SK-N-SH (cell line): ENCODE measurements around the gene CLIP3. TPM values are rescaled to one million over a fixed set of nuclear protein-coding genes. Genes with fewer than 3 reads are reported as not detected.

ENCODE experiments used
- CTCF ChIA-PET: fragments of 300-600, 350-600 bp; formaldehyde crosslinking; extraction: SDS; loops from one replicate; lab custom pipeline; 2021; lab: Yijun Ruan, JAX
- POLR2A ChIA-PET: fragments of 350-600 bp; sonication (Branson Sonifier 250); formaldehyde crosslinking; extraction: SDS; loops from one replicate; lab custom pipeline; 2020; ENCODE audit warnings: antibody characterized with exemption, inconsistent platforms; lab: Yijun Ruan, JAX
- DNase-seq: peaks from one replicate; pipeline ENCODE4 v3.0.0; 2012
- H2AFZ ChIP-seq: fragments of 200-600 bp; sonication (generic); 2 replicates; pipeline ENCODE4 v1.8.1; 2016; ENCODE audit warnings: antibody characterized with exemption, mild to moderate bottlenecking, low read depth
- H3F3A ChIP-seq: fragments of 200-600 bp; sonication (generic); replicated peaks from 2 replicates; pipeline ENCODE3; 2016; ENCODE audit warnings: antibody characterized with exemption, mild to moderate bottlenecking; ENCODE audit not compliant: insufficient read depth
- H3K27ac ChIP-seq, 2 experiments: fragments of 200-500 bp in 1 of 2; fragments of 200-600 bp in 1 of 2; sonication (Bioruptor generic) in 1 of 2; sonication (generic), shearing (Covaris generic) in 1 of 2; 2 replicates each; pipeline versions ENCODE4 v1.5.1 to v1.6.1; 2014 to 2016; ENCODE audit warnings: low read depth in 2 of 2, inconsistent platforms in 1 of 2, low read length in 1 of 2, mild to moderate bottlenecking in 1 of 2, mixed read lengths in 1 of 2
- H3K27me3 ChIP-seq: fragments of 200-600 bp; sonication (generic), shearing (Covaris generic); 2 replicates; pipeline ENCODE4 v1.6.1; 2016; ENCODE audit warnings: mixed run types; ENCODE audit not compliant: insufficient read depth
- H3K36me3 ChIP-seq, 2 experiments: fragments of 200-500 bp in 1 of 2; fragments of 200-600 bp in 1 of 2; sonication (Bioruptor generic) in 1 of 2; sonication (generic) in 1 of 2; replicated peaks in 1 of 2; 2 replicates each; pipeline versions ENCODE3 to v1.5.1; 2014 to 2016; ENCODE audit warnings: low read length in 1 of 2, mild to moderate bottlenecking in 1 of 2; ENCODE audit not compliant: insufficient read depth in 2 of 2, control insufficient read depth in 1 of 2
- H3K4me1 ChIP-seq, 2 experiments: fragments of 200-500 bp in 1 of 2; fragments of 200-600 bp in 1 of 2; sonication (Bioruptor generic) in 1 of 2; sonication (generic), shearing (Covaris generic) in 1 of 2; 2 replicates each; pipeline versions ENCODE4 v1.5.1 to v1.6.1; 2014 to 2016; ENCODE audit warnings: low read depth in 1 of 2, low read length in 1 of 2, mixed run types in 1 of 2; ENCODE audit not compliant: insufficient read depth in 2 of 2, control insufficient read depth in 1 of 2
- H3K4me2 ChIP-seq: fragments of 200-600 bp; sonication (generic), shearing (Covaris generic); 2 replicates; pipeline ENCODE4 v1.6.1; 2017; ENCODE audit warnings: mixed run types
- H3K4me3 ChIP-seq, 2 experiments: fragments of 200-500 bp in 1 of 2; fragments of 200-600 bp in 1 of 2; sonication (Bioruptor generic) in 1 of 2; sonication (generic), shearing (Covaris generic) in 1 of 2; 2 replicates each; pipeline versions ENCODE4 v1.5.1 to v1.8.1; 2014 to 2016; ENCODE audit warnings: low read depth in 2 of 2, inconsistent platforms in 1 of 2, low read length in 1 of 2, mild to moderate bottlenecking in 1 of 2, mixed read lengths in 1 of 2, moderate library complexity in 1 of 2
- H3K79me2 ChIP-seq: fragments of 200-600 bp; sonication (generic); 2 replicates; pipeline ENCODE4 v1.8.1; 2017; ENCODE audit warnings: mild to moderate bottlenecking; ENCODE audit not compliant: insufficient read depth
- H3K9ac ChIP-seq: fragments of 200-600 bp; sonication (generic); 2 replicates; pipeline ENCODE4 v1.6.1; 2017; ENCODE audit warnings: mixed run types
- H3K9me2 ChIP-seq: fragments of 200-600 bp; sonication (generic); 2 replicates; pipeline ENCODE4 v1.6.1; 2017; ENCODE audit warnings: mixed run types
- H3K9me3 ChIP-seq: fragments of 200-600 bp; sonication (generic); 2 replicates; pipeline ENCODE4 v1.6.1; 2017; ENCODE audit warnings: mixed run types, mild to moderate bottlenecking, moderate library complexity
- H4K20me1 ChIP-seq: fragments of 200-600 bp; sonication (generic); 2 replicates; pipeline ENCODE4 v1.6.1; 2017; ENCODE audit warnings: mild to moderate bottlenecking, mixed run types; ENCODE audit not compliant: insufficient read depth
- CTCF ChIP-seq: fragments of 200-600 bp; sonication (generic); IDR thresholded peaks from 2 replicates; pipeline ENCODE4 v1.6.1; 2017; ENCODE audit warnings: antibody characterized with exemption, mild to moderate bottlenecking, moderate library complexity
- FOXJ3 ChIP-seq: sonication (generic); formaldehyde crosslinking; IDR thresholded peaks from 2 replicates; pipeline ENCODE4 v1.5.1; 2020; ENCODE audit warnings: mild to moderate bottlenecking, missing genetic modification reagents
- FOXM1 ChIP-seq: IDR thresholded peaks from 2 replicates; pipeline ENCODE4 v1.4.0; 2012; ENCODE audit warnings: low read depth, mild to moderate bottlenecking
- GATA2 ChIP-seq: sonication (generic); formaldehyde crosslinking; IDR thresholded peaks from 2 replicates; pipeline ENCODE4 v1.5.0; 2020; ENCODE audit warnings: mild to moderate bottlenecking, missing genetic modification reagents
- MXI1 ChIP-seq: IDR thresholded peaks from 2 replicates; pipeline ENCODE4 v1.6.1; 2012; ENCODE audit warnings: mild to moderate bottlenecking, low read depth, low read length, improper control_type of control experiment
- PBX3 ChIP-seq: IDR thresholded peaks from 2 replicates; pipeline ENCODE4; 2012
- POLR2AphosphoS5 ChIP-seq: IDR thresholded peaks from 2 replicates; pipeline ENCODE4 v1.6.1; 2012; ENCODE audit warnings: low read depth, low read length
- RAD21 ChIP-seq: IDR thresholded peaks from 2 replicates; pipeline ENCODE4 v1.6.1; 2012; ENCODE audit warnings: mild to moderate bottlenecking, low read length
- RFX5 ChIP-seq: IDR thresholded peaks from 2 replicates; pipeline ENCODE4 v1.6.1; 2012; ENCODE audit warnings: mild to moderate bottlenecking, improper control_type of control experiment, low read length
- RXRA ChIP-seq: IDR thresholded peaks from 2 replicates; pipeline ENCODE4 v1.4.0; 2012; ENCODE audit warnings: low read depth, mild to moderate bottlenecking, borderline replicate concordance
- USF2 ChIP-seq: fragments of 150-350 bp; IDR thresholded peaks from 2 replicates; pipeline ENCODE4 v1.6.1; 2017; ENCODE audit warnings: antibody characterized with exemption, low read length, low read depth, borderline replicate concordance
- ZBTB33 ChIP-seq: IDR thresholded peaks from 2 replicates; pipeline ENCODE4 v1.4.0; 2012; ENCODE audit warnings: low read depth, borderline replicate concordance
- WGBS: methylation state at CpG from one replicate; pipeline ENCODE4 v1.1.6; 2017; ENCODE audit warnings: low lambda C conversion rate; 5-methylcytosine and 5-hydroxymethylcytosine counted together
- polyA plus RNA-seq, 3 experiments: library from polyadenylated mRNA; depleted of rRNA; stranded (reverse); fragments of >200 nt; gene quantifications; 2 replicates each; pipeline ENCODE4 v1.2.3, GENCODE V29; 2012
- TF ChIP-seq, protein P1 (sequence below): IDR thresholded peaks from 2 replicates; pipeline ENCODE4 v1.6.1; 2012; ENCODE audit warnings: mild to moderate bottlenecking, low read depth, low read length, moderate library complexity

The CLIP3 gene
- polyA plus RNA-seq, 1 of the 3 experiments (the other 2 are of a cell fraction), result 13.1 TPM

DNA sequence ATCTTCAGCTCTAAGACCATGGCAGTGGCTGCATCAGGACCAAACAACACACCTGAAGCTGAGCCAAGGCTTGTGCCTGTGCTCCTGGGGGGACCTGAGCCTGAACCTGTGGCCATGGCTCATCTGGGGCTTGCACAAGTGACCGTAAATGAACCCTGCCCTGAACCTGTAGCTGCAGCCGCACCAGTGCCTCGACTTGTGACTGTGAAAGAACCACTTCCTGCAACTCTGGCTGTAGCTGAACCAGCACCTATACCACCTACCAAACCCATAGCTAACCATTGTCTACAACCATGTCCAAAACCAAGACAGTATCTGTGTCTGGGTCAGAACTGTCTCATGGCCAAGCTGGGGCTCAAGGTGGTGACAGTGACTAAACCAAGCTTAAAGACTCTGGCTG lies 65.9 kb downstream of the CLIP3 start:
- no peaks in the 10 kb centered on the region for H3K9me2 ChIP-seq
- H3F3A ChIP-seq, result no peaks in the 10 kb centered on the region
- no peaks in the 10 kb centered on the region for H3K9me3 ChIP-seq
- WGBS, result 20% methylated on average over 1 of the region's 3 CpGs
- no peak for DNase-seq
- CTCF ChIA-PET, result interaction anchor here (1.0 to 1.1 kb wide), 2 partner anchors 20 to 24 kb away, joined by 3 read pairs; no protein-coding TSS in a partner anchor
- H3K36me3 ChIP-seq, result no peaks in the 10 kb centered on the region
- no peak overlapping the region for H2AFZ ChIP-seq
- H3K27ac ChIP-seq, result no peak overlapping the region
- no peak for TF ChIP-seq POLR2AphosphoS5
- TF ChIP-seq, protein P1, sequence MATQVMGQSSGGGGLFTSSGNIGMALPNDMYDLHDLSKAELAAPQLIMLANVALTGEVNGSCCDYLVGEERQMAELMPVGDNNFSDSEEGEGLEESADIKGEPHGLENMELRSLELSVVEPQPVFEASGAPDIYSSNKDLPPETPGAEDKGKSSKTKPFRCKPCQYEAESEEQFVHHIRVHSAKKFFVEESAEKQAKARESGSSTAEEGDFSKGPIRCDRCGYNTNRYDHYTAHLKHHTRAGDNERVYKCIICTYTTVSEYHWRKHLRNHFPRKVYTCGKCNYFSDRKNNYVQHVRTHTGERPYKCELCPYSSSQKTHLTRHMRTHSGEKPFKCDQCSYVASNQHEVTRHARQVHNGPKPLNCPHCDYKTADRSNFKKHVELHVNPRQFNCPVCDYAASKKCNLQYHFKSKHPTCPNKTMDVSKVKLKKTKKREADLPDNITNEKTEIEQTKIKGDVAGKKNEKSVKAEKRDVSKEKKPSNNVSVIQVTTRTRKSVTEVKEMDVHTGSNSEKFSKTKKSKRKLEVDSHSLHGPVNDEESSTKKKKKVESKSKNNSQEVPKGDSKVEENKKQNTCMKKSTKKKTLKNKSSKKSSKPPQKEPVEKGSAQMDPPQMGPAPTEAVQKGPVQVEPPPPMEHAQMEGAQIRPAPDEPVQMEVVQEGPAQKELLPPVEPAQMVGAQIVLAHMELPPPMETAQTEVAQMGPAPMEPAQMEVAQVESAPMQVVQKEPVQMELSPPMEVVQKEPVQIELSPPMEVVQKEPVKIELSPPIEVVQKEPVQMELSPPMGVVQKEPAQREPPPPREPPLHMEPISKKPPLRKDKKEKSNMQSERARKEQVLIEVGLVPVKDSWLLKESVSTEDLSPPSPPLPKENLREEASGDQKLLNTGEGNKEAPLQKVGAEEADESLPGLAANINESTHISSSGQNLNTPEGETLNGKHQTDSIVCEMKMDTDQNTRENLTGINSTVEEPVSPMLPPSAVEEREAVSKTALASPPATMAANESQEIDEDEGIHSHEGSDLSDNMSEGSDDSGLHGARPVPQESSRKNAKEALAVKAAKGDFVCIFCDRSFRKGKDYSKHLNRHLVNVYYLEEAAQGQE, result no peak
- no peak for TF ChIP-seq RAD21
- no peak for TF ChIP-seq RXRA
- TF ChIP-seq CTCF, result no peak
- no peak for TF ChIP-seq GATA2 (CRISPR knock-in tag)
- no peak for TF ChIP-seq FOXJ3 (CRISPR knock-in tag)
- no peak for TF ChIP-seq ZBTB33
- TF ChIP-seq FOXM1, result no peak
- no peak for TF ChIP-seq PBX3
- no peak for TF ChIP-seq RFX5
- TF ChIP-seq USF2, result no peak
- TF ChIP-seq MXI1, result no peak
- TF ChIP-seq, all 33 proteins: peak for 0
- Histone ChIP-seq H3K4me2 (no peak overlapping the region), H3K4me1 (no peaks in the 10 kb centered on the region), H3K9ac (no peak overlapping the region), H3K4me3 (no peak overlapping the region), H4K20me1 (no peaks in the 10 kb centered on the region), H3K79me2 (no peaks in the 10 kb centered on the region), H3K27me3 (no peaks in the 10 kb centered on the region; the same call in 1 of the 2 replicates)
- POLR2A ChIA-PET, result no interaction called here

Other genes with a start within 250 kb of the CLIP3 start
- not detected in 2 replicates for gene PRODH2, start 220.0 kb downstream of the CLIP3 start, polyA plus RNA-seq (2012; rRNA removed)
- gene NPHS1, start 180.4 kb downstream of the CLIP3 start, polyA plus RNA-seq (2012; rRNA removed), result not detected in 2 replicates
- gene KIRREL2, start 176.0 kb downstream of the CLIP3 start, polyA plus RNA-seq (2012; rRNA removed), result 0.21 and 0.37 TPM in 2 replicates
- 31.8 and 66.7 TPM in 2 replicates for gene APLP1, start 164.3 kb downstream of the CLIP3 start, polyA plus RNA-seq (2012; rRNA removed)
- gene NFKBID, start 132.3 kb downstream of the CLIP3 start, polyA plus RNA-seq (2012; rRNA removed), result 5.5 and 11.4 TPM in 2 replicates
- 0.59 and 0.76 TPM in 2 replicates for gene HCST, start 130.3 kb downstream of the CLIP3 start, polyA plus RNA-seq (2012; rRNA removed)
- not detected in 2 replicates for gene TYROBP, start 124.6 kb downstream of the CLIP3 start, polyA plus RNA-seq (2012; rRNA removed)
- 2.1 and 5.4 TPM in 2 replicates for gene LRFN3, start 96.5 kb downstream of the CLIP3 start, polyA plus RNA-seq (2012; rRNA removed)
- gene SDHAF1, start 37.7 kb downstream of the CLIP3 start, polyA plus RNA-seq (2012; rRNA removed), result 22.5 and 25.3 TPM in 2 replicates
- gene SYNE4, start 24.1 kb downstream of the CLIP3 start, polyA plus RNA-seq (2012; rRNA removed), result 0.48 and 0.58 TPM in 2 replicates
- 29.9 and 30.7 TPM in 2 replicates for gene ALKBH6, start 18.7 kb downstream of the CLIP3 start, polyA plus RNA-seq (2012; rRNA removed)
- 6.2 and 6.3 TPM in 2 replicates for gene THAP8, start 21.4 kb upstream of the CLIP3 start, polyA plus RNA-seq (2012; rRNA removed)
- gene WDR62, start 22.0 kb upstream of the CLIP3 start, polyA plus RNA-seq (2012; rRNA removed), result 5.0 and 5.3 TPM in 2 replicates
- 0.18 TPM in 1 of 2 replicates, not detected in the other for gene OVOL3, start 78.3 kb upstream of the CLIP3 start, polyA plus RNA-seq (2012; rRNA removed)
- 54.8 and 140 TPM in 2 replicates for gene POLR2I, start 82.0 kb upstream of the CLIP3 start, polyA plus RNA-seq (2012; rRNA removed)
- gene TBCB, start 82.6 kb upstream of the CLIP3 start, polyA plus RNA-seq (2012; rRNA removed), result 566 and 712 TPM in 2 replicates
- gene CAPNS1, start 107.2 kb upstream of the CLIP3 start, polyA plus RNA-seq (2012; rRNA removed), result 999 and 1,027 TPM in 2 replicates
- gene COX7A1, start 119.6 kb upstream of the CLIP3 start, polyA plus RNA-seq (2012; rRNA removed), result not detected in 2 replicates
- gene ZNF565, start 181.8 kb upstream of the CLIP3 start, polyA plus RNA-seq (2012; rRNA removed), result 1.5 and 1.9 TPM in 2 replicates
- 25.4 and 35.8 TPM in 2 replicates for gene ZNF146, start 182.2 kb upstream of the CLIP3 start, polyA plus RNA-seq (2012; rRNA removed)